H1 (cell line): ENCODE data around the gene WDR90. TPM values are rescaled to one million over a fixed set of nuclear protein-coding genes. Genes with fewer than 3 reads are reported as not detected.

Experiments used
- CTCF ChIA-PET: fragments of 300-600 bp; sonication (Branson Sonifier 250); formaldehyde crosslinking; loops from one replicate; lab custom pipeline; 2021; ENCODE audit not compliant: partially characterized antibody; lab: Charles Lee
- POLR2A ChIA-PET: fragments of 300-600 bp; sonication (Branson Sonifier 250); formaldehyde crosslinking; loops from one replicate; lab custom pipeline; 2021; ENCODE audit warnings: inconsistent platforms; ENCODE audit not compliant: partially characterized antibody; lab: Charles Lee
- DNase-seq, 2 experiments: peaks; one replicate each; pipeline versions ENCODE4 v3.0.0 to v3.0.0-alpha.2; 2010 to 2022; ENCODE audit warnings: low spot score in 2 of 2, low read depth in 1 of 2, mixed read lengths in 1 of 2
- FAIRE-seq: peaks from 2 replicates; lab custom pipeline; 2011; peaks lifted over from hg19 to GRCh38; lab: Jason Lieb, UNC
- H2AFZ ChIP-seq: 2 replicates; pipeline ENCODE4 v1.8.1; 2012; ENCODE audit warnings: low read length, inconsistent platforms
- H2AK5ac ChIP-seq: 2 replicates; pipeline ENCODE4 v1.6.1; 2013; ENCODE audit warnings: low read depth, low read length
- H2BK120ac ChIP-seq: replicated peaks from 2 replicates; pipeline ENCODE3; 2013; ENCODE audit warnings: low read depth, low read length, inconsistent platforms
- H2BK12ac ChIP-seq: 2 replicates; pipeline ENCODE4 v1.6.1; 2013; ENCODE audit warnings: low read depth, low read length
- H2BK15ac ChIP-seq: 2 replicates; pipeline ENCODE4 v1.6.1; 2013; ENCODE audit warnings: low read length
- H2BK20ac ChIP-seq: 2 replicates; pipeline ENCODE4 v1.6.1; 2013; ENCODE audit warnings: low read length
- H2BK5ac ChIP-seq: 2 replicates; pipeline ENCODE4 v1.6.1; 2013; ENCODE audit warnings: low read depth, low read length
- H3K14ac ChIP-seq: 2 replicates; pipeline ENCODE4 v1.6.1; 2013; ENCODE audit warnings: inconsistent platforms; ENCODE audit not compliant: insufficient read length
- H3K18ac ChIP-seq: 2 replicates; pipeline ENCODE4 v1.6.1; 2013; ENCODE audit warnings: low read length; ENCODE audit errors: extremely low read depth
- H3K23ac ChIP-seq: 2 replicates; pipeline ENCODE4 v1.6.1; 2013; ENCODE audit warnings: inconsistent platforms; ENCODE audit not compliant: insufficient read length
- H3K23me2 ChIP-seq: 2 replicates; pipeline ENCODE4 v1.6.1; 2013; ENCODE audit warnings: low read depth, low read length
- H3K27ac ChIP-seq: 2 replicates; pipeline ENCODE4 v1.6.1; 2011; ENCODE audit warnings: low read depth, low read length, inconsistent platforms
- H3K27me3 ChIP-seq, 4 experiments: replicated peaks in 1 of 4; 1 replicate in 1 of 4; 2 replicates in 3 of 4; pipeline versions ENCODE4 v1.6.1 to v1.8.1; 2011 to 2013; ENCODE audit warnings: low read length in 3 of 4, mild to moderate bottlenecking in 3 of 4, inconsistent platforms in 2 of 4, mixed read lengths in 2 of 4, moderate library complexity in 1 of 4; ENCODE audit not compliant: control insufficient read depth in 3 of 4, insufficient read depth in 3 of 4; ENCODE audit errors: extremely low read depth in 1 of 4
- H3K36me3 ChIP-seq, 4 experiments: 2 replicates each; pipeline versions ENCODE4 v1.6.1 to v1.8.1; 2011 to 2013; ENCODE audit warnings: mild to moderate bottlenecking in 4 of 4, low read length in 3 of 4, moderate library complexity in 2 of 4, control low read depth in 1 of 4, inconsistent platforms in 1 of 4; ENCODE audit not compliant: insufficient read depth in 4 of 4, control insufficient read depth in 2 of 4
- H3K4ac ChIP-seq: replicated peaks from 2 replicates; pipeline ENCODE3; 2013; ENCODE audit warnings: low read length, low read depth, mixed read lengths, inconsistent platforms; ENCODE audit not compliant: insufficient read length
- H3K4me1 ChIP-seq, 4 experiments: replicated peaks in 1 of 4; 1 replicate in 1 of 4; 2 replicates in 3 of 4; pipeline versions ENCODE4 v1.6.1 to v1.8.1; 2011 to 2013; ENCODE audit warnings: low read length in 3 of 4, inconsistent platforms in 2 of 4, mixed read lengths in 1 of 4; ENCODE audit not compliant: insufficient read depth in 4 of 4, control insufficient read depth in 3 of 4
- H3K4me2 ChIP-seq, 2 experiments: 2 replicates each; pipeline versions ENCODE4 v1.6.1 to v1.8.1; 2011 to 2013; ENCODE audit warnings: low read depth in 2 of 2, low read length in 2 of 2, control low read depth in 1 of 2, inconsistent platforms in 1 of 2, mild to moderate bottlenecking in 1 of 2; ENCODE audit not compliant: insufficient read depth in 1 of 2
- H3K4me3 ChIP-seq, 4 experiments: fragments of 200-600, 300-600 bp in 1 of 4; sonication (generic), shearing (Covaris generic), sonication (Bioruptor Twin) in 1 of 4; 2 replicates each; pipeline versions ENCODE4 v1.5.1 to v1.8.1; 2011 to 2016; ENCODE audit warnings: low read length in 4 of 4, low read depth in 3 of 4, control low read depth in 2 of 4, inconsistent platforms in 2 of 4, mild to moderate bottlenecking in 2 of 4, mixed read lengths in 1 of 4, moderate library complexity in 1 of 4; ENCODE audit not compliant: insufficient read depth in 2 of 4; ENCODE audit errors: extremely low read depth in 1 of 4
- H3K56ac ChIP-seq: replicated peaks from 2 replicates; pipeline ENCODE3; 2013; ENCODE audit warnings: low read depth, mild to moderate bottlenecking, mixed read lengths, low read length, inconsistent platforms; ENCODE audit not compliant: insufficient read length
- H3K79me1 ChIP-seq: 2 replicates; pipeline ENCODE4 v1.6.1; 2013; ENCODE audit warnings: low read depth, low read length, control low read depth
- H3K79me2 ChIP-seq, 2 experiments: 2 replicates each; pipeline versions ENCODE4 v1.6.1 to v1.8.1; 2012 to 2013; ENCODE audit warnings: low read length in 2 of 2, mild to moderate bottlenecking in 2 of 2, inconsistent platforms in 1 of 2; ENCODE audit not compliant: insufficient read depth in 2 of 2, control insufficient read depth in 1 of 2
- H3K9ac ChIP-seq, 4 experiments: replicated peaks in 1 of 4; 1 replicate in 1 of 4; 2 replicates in 3 of 4; pipeline versions ENCODE4 v1.6.1 to v1.8.1; 2011 to 2013; ENCODE audit warnings: low read depth in 3 of 4, low read length in 3 of 4, control low read depth in 2 of 4, mild to moderate bottlenecking in 2 of 4, moderate library complexity in 2 of 4, inconsistent platforms in 1 of 4; ENCODE audit errors: extremely low read depth in 1 of 4
- H3K9me3 ChIP-seq, 2 experiments: 2 replicates each; pipeline versions ENCODE4 v1.6.1 to v1.8.1; 2012 to 2013; ENCODE audit warnings: mild to moderate bottlenecking in 2 of 2, moderate library complexity in 2 of 2, control low read depth in 1 of 2, inconsistent platforms in 1 of 2, low read depth in 1 of 2, low read length in 1 of 2, mixed read lengths in 1 of 2; ENCODE audit not compliant: insufficient read depth in 2 of 2
- H4K20me1 ChIP-seq, 2 experiments: replicated peaks in 1 of 2; 2 replicates each; pipeline versions ENCODE3 to v1.8.1; 2011 to 2013; ENCODE audit warnings: inconsistent platforms in 2 of 2, low read length in 2 of 2, mild to moderate bottlenecking in 1 of 2; ENCODE audit not compliant: insufficient read depth in 2 of 2, control insufficient read depth in 1 of 2
- H4K5ac ChIP-seq: 2 replicates; pipeline ENCODE4 v1.6.1; 2013; ENCODE audit warnings: low read length, low read depth, mixed read lengths, inconsistent platforms; ENCODE audit not compliant: insufficient read length
- H4K8ac ChIP-seq: 2 replicates; pipeline ENCODE4 v1.8.0; 2013; ENCODE audit warnings: mild to moderate bottlenecking, moderate library complexity, low read length, inconsistent platforms; ENCODE audit not compliant: insufficient read depth; ENCODE audit errors: extremely low read depth
- H4K91ac ChIP-seq: replicated peaks from 2 replicates; pipeline ENCODE3; 2013; ENCODE audit warnings: low read length, mixed read lengths, inconsistent platforms; ENCODE audit not compliant: insufficient read length
- CHD1 ChIP-seq: IDR thresholded peaks from 2 replicates; pipeline ENCODE4 v1.6.1; 2012; ENCODE audit warnings: low read depth, low read length, improper control_type of control experiment
- MAX ChIP-seq: IDR thresholded peaks from 2 replicates; pipeline ENCODE4 v1.6.1; 2012; ENCODE audit warnings: inconsistent platforms
- WGBS, 2 experiments: shearing (Covaris generic) in 1 of 2; methylation state at CpG; one replicate each; pipeline versions ENCODE4 v1.1.6 to v1.1.7; 2013 to 2015; ENCODE audit warnings: low lambda C conversion rate in 2 of 2, mixed read lengths in 2 of 2, inconsistent platforms in 1 of 2, low coverage in 1 of 2, missing lambda C conversion rate in 1 of 2; ENCODE audit not compliant: insufficient replicate concordance in 2 of 2, insufficient coverage in 1 of 2, insufficient read length in 1 of 2; ENCODE audit errors: extremely low coverage in 1 of 2, missing lambda C conversion rate in 1 of 2; 5-methylcytosine and 5-hydroxymethylcytosine counted together
- polyA plus RNA-seq, 7 experiments: library from polyadenylated mRNA; depleted of rRNA in 3 of 7; stranded (reverse) in 5 of 7; unstranded in 2 of 7; fragments of >200 nt in 5 of 7; fragments of 200-250 nt in 2 of 7; gene quantifications; 1 replicate in 5 of 7; 2 replicates in 1 of 7; 4 replicates in 1 of 7; pipeline versions ENCODE4 v1.2.1 to v1.2.3, GENCODE V29; 2011 to 2013; ENCODE audit warnings: missing spikeins in 2 of 7, mixed read lengths in 2 of 7
- total RNA-seq: library from RNA; stranded (reverse); fragmentation: NEBNext Ultra II Directional; extraction: Animal tissue kit (Norgen Biotek cat#: 25700); gene quantifications from 2 replicates; pipeline ENCODE4 v1.2.1, GENCODE V29; 2021

WDR90 gene
- total and polyA plus RNA-seq, 2 of the 8 experiments (the other 6 are each of a cell fraction or from before 2014, with no cell fraction given), result 24.0 to 47.2 TPM

- no peak overlapping the region for H3K56ac ChIP-seq
- peak overlapping the region; percentile 87 to 95 for H3K4me2 ChIP-seq
- FAIRE-seq, result no peak
- no peak overlapping the region for H3K4ac ChIP-seq
- H3K9ac ChIP-seq, result no peak overlapping the region
- no peaks in the 10 kb centered on the region for H3K9me3 ChIP-seq
- no peak overlapping the region for H4K91ac ChIP-seq
- H2BK120ac ChIP-seq, result no peak overlapping the region
- H4K8ac ChIP-seq, result no peak overlapping the region; the same call in 1 of the 2 replicates
- H4K20me1 ChIP-seq, result peaks cover 0 to 10% of the 10 kb centered on the region in 2 experiments
- H3K79me2 ChIP-seq, result no peaks in the 10 kb centered on the region
- peaks cover 4% of the 10 kb centered on the region; the same call in 1 of the 2 replicates for H3K79me1 ChIP-seq
- ChIA-PET CTCF (interaction anchor here (0.9 to 2.0 kb wide), 4 partner anchors 12 to 92 kb away, joined by 3 to 7 read pairs (median 5); no protein-coding TSS in a partner anchor), POLR2A (interaction anchor here (1.1 to 4.6 kb wide), 4 partner anchors 11 to 39 kb away, joined by 3 to 48 read pairs (median 6); partner anchors contain the start of genes ANTKMT, JMJD8, RHBDL1 and STUB1)
- H2BK5ac ChIP-seq, result no peak overlapping the region
- H3K23ac ChIP-seq, result no peak overlapping the region
- peaks cover 0 to 23% (median 15%) of the 10 kb centered on the region in 4 experiments; a peak in 5 of 7 replicates for H3K4me1 ChIP-seq
- H2BK15ac ChIP-seq, result no peak overlapping the region
- no peak overlapping the region for H2BK12ac ChIP-seq
- no peak overlapping the region for H2BK20ac ChIP-seq
- H2AK5ac ChIP-seq, result peak overlapping the region; percentile 65; the same call in 1 of the 2 replicates
- TF ChIP-seq MAX (peak; percentile 28; the same call in 1 of the 2 replicates), CHD1 (no peak)
- TF ChIP-seq, all 59 proteins: peak for 1
- Histone ChIP-seq H4K5ac (no peak overlapping the region), H3K18ac (no peak overlapping the region; the same call in 1 of the 2 replicates), H3K14ac (no peak overlapping the region), H2AFZ (no peak overlapping the region), H3K23me2 (peaks cover 15% of the 10 kb centered on the region), H3K27me3 (peaks cover 1 to 56% (median 36%) of the 10 kb centered on the region in 4 experiments), H3K27ac (no peak overlapping the region), H3K4me3 (peak overlapping the region in 3 of 4 experiments; percentile 43 to 78 (median 48); a peak in 5 of 8 replicates), H3K36me3 (no peaks in the 10 kb centered on the region)
- DNase-seq, result peak in 1 of 2 experiments; percentile 56
- WGBS, 2 experiments, result 72% methylated on average over 16 of the region's 22 CpGs; no CpG with 5 or more reads in 1 of the 2 experiments
These were observed 44.2 kb downstream of the WDR90 start for GRCh38 chr16:693364-693763.
